GM18502 (cell line): Measurements from ENCODE around the gene NRG3.

ENCODE experiments used
- ATAC-seq: cut with Tn5 transposase; IDR thresholded peaks from one replicate; pipeline ENCODE4 v1.9.1; 2021; ENCODE audit warnings: mild to moderate bottlenecking; ENCODE audit not compliant: unreplicated experiment, poor library complexity

NRG3 gene

GRCh38 chr10:83017076-83017867 is 1142.3 kb downstream of the NRG3 start:
- ATAC-seq = no peak

GRCh38 chr10:83023662-83024061 is 1148.7 kb downstream of the NRG3 start:
- no peak for ATAC-seq
